Ishikawa (cell line): ENCODE results near the gene GRIK4.

ENCODE experiments used
- CEBPB ChIP-seq: IDR thresholded peaks from 2 replicates; pipeline ENCODE4 v1.6.1; 2012
- CREB1 ChIP-seq: IDR thresholded peaks from 2 replicates; pipeline ENCODE4 v1.6.1; 2012; ENCODE audit warnings: low read depth
- EGR1 ChIP-seq: IDR thresholded peaks from 2 replicates; pipeline ENCODE4 v1.6.1; 2012
- EP300 ChIP-seq: IDR thresholded peaks from 2 replicates; pipeline ENCODE4 v1.6.1; 2012; ENCODE audit warnings: borderline replicate concordance
- FOXM1 ChIP-seq: IDR thresholded peaks from 2 replicates; pipeline ENCODE4 v1.6.1; 2012; ENCODE audit warnings: low read depth, borderline replicate concordance
- MAX ChIP-seq: IDR thresholded peaks from 2 replicates; pipeline ENCODE4 v1.6.1; 2012
- NFIC ChIP-seq: IDR thresholded peaks from 2 replicates; pipeline ENCODE4 v1.6.1; 2012
- RAD21 ChIP-seq: IDR thresholded peaks from 2 replicates; pipeline ENCODE4 v1.6.1; 2012; ENCODE audit warnings: low read depth
- REST ChIP-seq: IDR thresholded peaks from 2 replicates; pipeline ENCODE4 v1.6.1; 2012; ENCODE audit warnings: low read depth, mild to moderate bottlenecking
- TAF1 ChIP-seq: IDR thresholded peaks from 2 replicates; pipeline ENCODE4 v1.6.1; 2012; ENCODE audit warnings: low read depth, mild to moderate bottlenecking
- TCF12 ChIP-seq: IDR thresholded peaks from 2 replicates; pipeline ENCODE4 v1.6.1; 2012; ENCODE audit warnings: low read depth
- TEAD4 ChIP-seq: IDR thresholded peaks from 2 replicates; pipeline ENCODE4 v1.6.1; 2012
- YY1 ChIP-seq: IDR thresholded peaks from 2 replicates; pipeline ENCODE4 v1.6.1; 2012; ENCODE audit warnings: low read depth
- ZBTB7A ChIP-seq: IDR thresholded peaks from 2 replicates; pipeline ENCODE4 v1.6.1; 2012; ENCODE audit warnings: low read depth

GRCh38 chr11:120645639-120646038, 134.1 kb downstream of the GRIK4 start:
- TF ChIP-seq YY1, result no peak
- TF ChIP-seq MAX, result no peak
- TF ChIP-seq TCF12, result peak; percentile 78
- no peak for TF ChIP-seq REST
- TF ChIP-seq EP300, result peak; percentile 41; the same call in 1 of the 2 replicates
- no peak for TF ChIP-seq FOXM1
- 0 out of 2 replicates have a peak, but pooled peaks have one; percentile 51 for TF ChIP-seq ZBTB7A
- TF ChIP-seq TEAD4, result peak; percentile 61
- no peak for TF ChIP-seq RAD21
- TF ChIP-seq CREB1, result no peak
- no peak for TF ChIP-seq TAF1
- TF ChIP-seq EGR1, result no peak
- no peak; the same call in 1 of the 2 replicates for TF ChIP-seq CEBPB
- TF ChIP-seq NFIC, result peak; percentile 55; the same call in 1 of the 2 replicates
